Activated naive CD8-positive, alpha-beta T cell treated with anti-CD3 and anti-CD28 coated beads, Interleukin-2, amount 50 U/mL, for 24 hours (primary cell): ENCODE results near the gene RAD51B.

Experiments
- ATAC-seq: fragments of 150-1000 bp; cut with Tn5 transposase; one replicate; pipeline ENCODE4 v1.10.0; 2021
- DNase-seq: peaks from one replicate; pipeline ENCODE4 v3.0.0; 2021
- H3K27ac Mint-ChIP-seq: one replicate; pipeline ENCODE4 v1.8.0; 2021; ENCODE audit warnings: mild to moderate bottlenecking, mixed read lengths
- H3K27me3 Mint-ChIP-seq: one replicate; pipeline ENCODE4 v1.8.0; 2021; ENCODE audit warnings: mixed read lengths
- H3K36me3 Mint-ChIP-seq: one replicate; pipeline ENCODE4 v1.8.0; 2021; ENCODE audit warnings: low read depth, mixed read lengths
- H3K4me1 Mint-ChIP-seq: one replicate; pipeline ENCODE4 v1.8.0; 2021; ENCODE audit warnings: mixed read lengths
- H3K4me3 Mint-ChIP-seq: one replicate; pipeline ENCODE4 v1.8.0; 2021; ENCODE audit warnings: mild to moderate bottlenecking, moderate library complexity, mixed read lengths
- H3K9me3 Mint-ChIP-seq: one replicate; pipeline ENCODE4 v1.8.0; 2021; ENCODE audit warnings: mixed read lengths

The RAD51B gene

DNA sequence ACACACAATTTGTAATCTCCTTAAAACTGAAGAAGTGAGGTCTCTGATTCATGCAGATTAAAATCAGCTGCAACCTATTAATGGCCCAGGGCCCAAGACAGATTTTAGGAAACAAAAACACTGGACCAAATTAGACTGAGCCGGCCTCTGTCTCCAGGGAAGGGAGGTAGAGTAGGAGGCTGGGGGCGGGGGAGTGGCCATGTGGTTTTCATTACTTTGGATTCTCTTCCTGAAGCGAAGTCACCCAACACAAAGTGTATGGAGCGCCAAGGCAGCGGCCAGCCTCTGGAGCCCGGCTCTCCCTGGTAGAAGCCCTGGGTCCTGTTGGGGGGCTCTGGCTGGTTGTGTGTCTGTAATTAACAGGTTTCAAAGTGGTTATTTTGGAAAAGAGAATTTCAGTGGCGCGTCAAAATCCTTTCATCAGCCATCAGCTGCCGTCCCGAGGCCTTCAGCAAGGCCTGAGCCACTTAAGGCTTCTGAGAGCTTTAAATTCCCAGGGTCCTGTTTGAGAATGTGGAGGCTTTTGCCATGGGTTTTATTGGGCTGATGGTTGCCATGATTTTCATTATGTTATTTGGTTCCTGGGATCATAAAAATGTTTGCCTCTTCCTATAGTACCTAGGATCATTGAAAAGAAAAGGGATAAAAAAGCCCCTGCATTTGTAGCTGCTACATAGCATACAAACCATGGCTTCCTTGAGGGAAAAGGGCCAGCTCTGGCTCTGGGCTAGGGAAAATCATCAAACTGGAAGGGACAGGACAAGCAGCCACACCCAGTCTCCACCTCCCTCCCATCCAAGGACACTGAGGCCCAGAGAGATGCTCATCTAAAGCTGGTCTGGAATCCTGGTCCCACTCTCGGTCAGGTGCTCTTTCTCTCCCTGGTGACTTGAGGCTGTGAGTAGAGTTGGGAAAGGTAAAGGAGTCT is 690.9 kb downstream of the RAD51B start:
- no peaks in the 10 kb centered on the region for H3K36me3 Mint-ChIP-seq
- ATAC-seq (no peak), DNase-seq (no peak)
- no peak overlapping the region for H3K4me3 Mint-ChIP-seq
- H3K27me3 Mint-ChIP-seq, result no peaks in the 10 kb centered on the region
- peaks cover 59% of the 10 kb centered on the region for H3K4me1 Mint-ChIP-seq
- H3K9me3 Mint-ChIP-seq, result no peaks in the 10 kb centered on the region
- no peak overlapping the region for H3K27ac Mint-ChIP-seq

DNA sequence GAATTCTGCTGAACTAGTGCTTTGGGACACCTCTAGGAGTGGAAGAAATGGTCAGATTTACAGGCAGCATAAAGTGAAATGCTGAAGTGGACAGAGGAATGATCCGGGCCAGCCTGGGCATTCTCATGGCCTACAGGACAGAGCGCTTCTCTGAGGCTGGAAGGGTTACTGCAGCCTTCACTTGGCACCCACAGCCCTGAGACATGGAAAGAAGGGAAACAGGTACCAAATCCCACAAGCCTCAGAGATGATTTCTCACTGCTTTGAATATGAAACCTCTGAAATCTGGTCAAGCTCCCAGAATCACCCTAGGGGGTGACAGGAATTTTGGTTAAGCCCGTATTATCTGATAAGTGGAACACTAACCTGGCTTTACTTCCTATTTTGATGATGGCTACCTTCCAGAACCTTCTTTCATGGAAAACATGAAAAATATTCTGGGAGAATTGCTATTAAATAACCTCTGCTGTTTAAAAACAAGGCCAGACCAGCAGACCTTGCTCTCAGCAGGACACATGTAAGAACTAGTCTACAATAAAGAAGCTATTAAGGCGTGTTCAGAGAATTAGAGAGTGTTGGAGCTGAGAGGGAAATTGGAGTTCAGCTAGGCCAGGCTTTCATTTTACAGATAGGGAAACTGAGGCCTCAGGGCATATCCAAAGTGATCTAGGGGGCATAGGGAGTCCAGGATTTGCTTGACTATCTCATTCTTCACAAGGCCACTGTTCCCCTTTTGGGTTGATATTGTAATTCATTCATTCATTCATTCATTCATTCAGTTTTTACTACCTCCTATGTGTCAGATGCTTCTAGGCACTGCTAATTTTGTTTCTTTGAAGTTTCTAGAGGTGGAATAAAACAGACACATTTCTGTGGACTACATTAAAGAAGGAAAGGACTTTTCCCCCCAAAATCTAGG is 691.8 kb downstream of the RAD51B start:
- no peaks in the 10 kb centered on the region for H3K27me3 Mint-ChIP-seq
- no peaks in the 10 kb centered on the region for H3K9me3 Mint-ChIP-seq
- no peak overlapping the region for H3K4me3 Mint-ChIP-seq
- peaks cover 51% of the 10 kb centered on the region for H3K4me1 Mint-ChIP-seq
- H3K36me3 Mint-ChIP-seq, result no peaks in the 10 kb centered on the region
- ATAC-seq (no peak), DNase-seq (no peak)
- H3K27ac Mint-ChIP-seq, result no peak overlapping the region

DNA sequence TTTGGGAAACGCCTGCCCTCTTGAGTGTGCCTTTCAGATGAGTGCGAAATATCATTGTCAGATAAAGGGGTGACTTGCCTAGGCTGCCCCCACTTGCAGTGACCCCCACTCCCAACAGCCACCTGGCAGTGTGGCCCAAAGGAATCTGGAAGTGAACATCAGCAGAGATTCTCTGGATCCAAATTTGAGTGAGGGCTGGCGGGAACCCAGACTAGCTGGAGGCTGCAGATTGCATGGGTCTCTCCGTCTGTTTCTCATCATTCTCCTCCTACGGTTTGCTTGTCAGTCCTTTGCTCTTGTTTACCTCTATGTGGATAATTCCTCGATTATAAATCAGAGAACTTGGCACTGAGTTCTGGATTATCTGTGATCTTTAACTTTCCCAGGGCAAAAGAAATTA is 692.5 kb downstream of the RAD51B start:
- peaks cover 44% of the 10 kb centered on the region for H3K4me1 Mint-ChIP-seq
- ATAC-seq (no peak), DNase-seq (no peak)
- H3K27me3 Mint-ChIP-seq, result no peaks in the 10 kb centered on the region
- no peak overlapping the region for H3K4me3 Mint-ChIP-seq
- no peak overlapping the region for H3K27ac Mint-ChIP-seq
- H3K36me3 Mint-ChIP-seq, result no peaks in the 10 kb centered on the region
- H3K9me3 Mint-ChIP-seq, result no peaks in the 10 kb centered on the region

DNA sequence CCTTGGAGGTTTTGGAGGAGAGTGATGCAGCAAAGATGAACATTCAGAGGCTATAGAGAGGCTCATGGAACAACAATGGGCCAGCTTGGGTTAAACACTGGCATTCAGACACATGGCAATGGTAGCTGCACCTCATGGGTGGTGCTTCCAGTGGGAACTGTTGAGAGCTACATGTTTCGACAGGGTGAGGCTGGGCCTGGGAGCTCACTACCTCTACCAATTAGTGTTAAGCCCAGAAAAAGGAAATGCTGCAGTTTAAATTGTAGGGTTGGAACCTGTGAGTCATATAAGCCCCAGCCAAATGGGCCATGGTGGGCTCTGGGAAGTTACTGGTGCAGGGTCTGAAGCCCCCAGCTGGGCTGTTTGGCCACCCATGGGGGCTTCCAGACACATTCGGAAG is 693.6 kb downstream of the RAD51B start:
- Mint-ChIP-seq H3K36me3 (no peaks in the 10 kb centered on the region), H3K27ac (peak overlapping the region; percentile 40), H3K4me1 (peaks cover 40% of the 10 kb centered on the region), H3K27me3 (no peaks in the 10 kb centered on the region), H3K9me3 (no peaks in the 10 kb centered on the region), H3K4me3 (no peak overlapping the region)
- ATAC-seq, result no peak
- DNase-seq, result no peak

DNA sequence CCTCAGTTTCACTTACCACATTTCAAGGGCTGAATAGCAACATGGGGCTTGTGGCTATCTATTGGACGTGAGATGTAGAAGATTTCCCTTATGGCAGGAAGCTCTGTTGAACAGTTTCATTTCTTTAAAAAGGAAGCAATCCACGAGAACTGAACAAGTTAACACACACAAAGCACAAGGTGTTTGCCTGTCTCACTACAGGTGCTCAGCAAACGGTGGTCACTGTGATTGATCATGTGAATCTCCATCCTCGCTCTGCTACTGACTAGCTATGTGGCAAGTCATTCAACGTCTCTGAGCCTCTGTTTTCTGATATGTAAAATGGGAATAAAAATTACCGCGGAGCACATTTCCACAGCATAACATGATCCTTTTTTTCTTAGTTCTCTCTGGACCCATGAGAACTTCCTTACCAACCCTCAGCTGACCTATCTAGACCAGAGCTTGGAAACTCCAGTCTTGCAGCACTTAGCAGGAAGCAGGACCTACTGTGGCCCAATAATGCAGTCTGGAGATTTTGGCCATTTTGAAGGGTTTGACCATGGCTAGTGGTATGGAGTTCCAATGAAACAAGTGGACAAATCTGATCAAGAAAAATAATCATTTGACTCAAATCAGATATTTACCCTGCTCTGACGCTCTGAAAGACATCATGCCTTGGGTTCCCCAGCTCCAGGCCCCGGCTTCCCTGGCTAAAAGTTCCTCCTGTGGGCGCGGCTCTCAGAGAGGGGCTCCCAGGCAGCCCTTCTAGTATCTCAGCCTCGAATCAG is 694.4 kb downstream of the RAD51B start:
- Mint-ChIP-seq H3K4me1 (peaks cover 44% of the 10 kb centered on the region), H3K36me3 (no peaks in the 10 kb centered on the region), H3K27ac (peak overlapping the region; percentile 46), H3K27me3 (no peaks in the 10 kb centered on the region), H3K4me3 (no peak overlapping the region), H3K9me3 (no peaks in the 10 kb centered on the region)
- peak; percentile 22 for ATAC-seq
- no peak for DNase-seq

DNA sequence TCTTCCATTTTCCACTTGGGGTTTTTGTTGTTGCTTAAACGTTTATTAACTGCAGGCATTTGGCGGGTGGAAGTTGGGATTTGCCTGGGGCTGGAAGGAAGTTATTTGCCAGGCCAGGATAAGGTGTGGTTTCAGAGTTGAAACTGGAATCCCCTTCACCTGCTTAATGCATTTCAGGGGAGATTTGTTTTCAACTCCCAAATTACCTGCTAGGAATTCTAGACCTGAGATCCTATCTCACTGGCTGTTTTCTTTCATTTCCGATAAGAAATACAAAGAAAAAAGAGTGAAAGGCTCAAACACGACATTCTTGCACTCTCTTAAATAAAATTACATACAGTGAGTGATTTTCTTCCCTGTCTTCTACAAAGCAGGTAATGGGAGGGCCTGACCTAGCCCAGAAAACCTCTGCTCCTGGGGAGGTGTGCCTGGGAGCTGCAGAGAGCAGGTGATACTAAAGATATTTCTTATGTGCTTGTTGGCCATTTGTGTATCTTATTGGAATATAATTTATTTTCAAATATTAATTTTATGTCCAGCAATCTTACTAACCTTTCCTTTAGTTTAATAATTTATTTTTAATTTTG is 695.1 kb downstream of the RAD51B start:
- ATAC-seq (no peak), DNase-seq (no peak)
- Mint-ChIP-seq H3K27me3 (no peaks in the 10 kb centered on the region), H3K9me3 (no peaks in the 10 kb centered on the region), H3K4me1 (peaks cover 48% of the 10 kb centered on the region), H3K36me3 (no peaks in the 10 kb centered on the region), H3K4me3 (no peak overlapping the region), H3K27ac (no peak overlapping the region)

DNA sequence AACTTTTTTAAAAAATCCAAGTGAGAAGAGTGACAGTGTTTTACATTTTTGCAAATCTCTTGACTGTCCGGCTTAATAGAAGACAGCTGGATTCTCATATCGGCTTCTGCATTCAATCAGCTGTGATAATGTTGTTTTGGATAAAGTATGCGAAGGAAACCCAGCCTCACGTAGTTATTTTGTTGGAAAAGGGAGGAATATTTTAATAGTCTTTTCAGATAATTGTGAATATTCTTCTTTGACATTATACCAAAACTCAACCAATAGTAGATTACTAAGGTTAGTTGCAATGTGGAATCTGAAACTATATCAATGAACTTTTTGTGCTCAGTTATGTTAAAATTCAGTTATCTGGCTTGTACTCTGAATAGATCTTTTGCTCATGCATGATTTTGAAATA is 696.8 kb downstream of the RAD51B start:
- no peaks in the 10 kb centered on the region for H3K36me3 Mint-ChIP-seq
- ATAC-seq (no peak), DNase-seq (no peak)
- no peaks in the 10 kb centered on the region for H3K27me3 Mint-ChIP-seq
- H3K4me1 Mint-ChIP-seq, result peaks cover 55% of the 10 kb centered on the region
- H3K4me3 Mint-ChIP-seq, result no peak overlapping the region
- no peaks in the 10 kb centered on the region for H3K9me3 Mint-ChIP-seq
- no peak overlapping the region for H3K27ac Mint-ChIP-seq

DNA sequence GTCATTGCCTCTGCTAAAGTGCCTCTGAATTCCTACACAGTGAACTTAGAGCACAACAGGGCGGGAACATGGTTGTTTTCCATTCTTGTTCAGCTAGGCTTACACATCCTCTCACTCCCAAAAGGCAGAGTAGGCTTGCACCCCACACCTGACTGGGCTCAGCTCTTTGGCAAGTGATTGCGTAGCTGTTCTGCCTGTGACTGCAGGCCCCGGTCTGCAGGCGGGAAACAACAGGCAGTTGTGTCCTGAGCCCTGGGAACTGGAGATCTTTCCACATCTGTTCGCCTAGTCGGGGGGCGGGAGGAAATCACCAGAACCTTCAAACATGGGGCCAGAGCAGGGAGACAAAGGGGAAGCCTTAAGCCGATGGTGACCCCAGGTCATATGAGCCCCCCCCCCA is 698.6 kb downstream of the RAD51B start:
- H3K27ac Mint-ChIP-seq, result no peak overlapping the region
- H3K4me1 Mint-ChIP-seq, result peaks cover 42% of the 10 kb centered on the region
- H3K9me3 Mint-ChIP-seq, result no peaks in the 10 kb centered on the region
- no peaks in the 10 kb centered on the region for H3K36me3 Mint-ChIP-seq
- no peaks in the 10 kb centered on the region for H3K27me3 Mint-ChIP-seq
- DNase-seq (no peak), ATAC-seq (no peak)
- no peak overlapping the region for H3K4me3 Mint-ChIP-seq

DNA sequence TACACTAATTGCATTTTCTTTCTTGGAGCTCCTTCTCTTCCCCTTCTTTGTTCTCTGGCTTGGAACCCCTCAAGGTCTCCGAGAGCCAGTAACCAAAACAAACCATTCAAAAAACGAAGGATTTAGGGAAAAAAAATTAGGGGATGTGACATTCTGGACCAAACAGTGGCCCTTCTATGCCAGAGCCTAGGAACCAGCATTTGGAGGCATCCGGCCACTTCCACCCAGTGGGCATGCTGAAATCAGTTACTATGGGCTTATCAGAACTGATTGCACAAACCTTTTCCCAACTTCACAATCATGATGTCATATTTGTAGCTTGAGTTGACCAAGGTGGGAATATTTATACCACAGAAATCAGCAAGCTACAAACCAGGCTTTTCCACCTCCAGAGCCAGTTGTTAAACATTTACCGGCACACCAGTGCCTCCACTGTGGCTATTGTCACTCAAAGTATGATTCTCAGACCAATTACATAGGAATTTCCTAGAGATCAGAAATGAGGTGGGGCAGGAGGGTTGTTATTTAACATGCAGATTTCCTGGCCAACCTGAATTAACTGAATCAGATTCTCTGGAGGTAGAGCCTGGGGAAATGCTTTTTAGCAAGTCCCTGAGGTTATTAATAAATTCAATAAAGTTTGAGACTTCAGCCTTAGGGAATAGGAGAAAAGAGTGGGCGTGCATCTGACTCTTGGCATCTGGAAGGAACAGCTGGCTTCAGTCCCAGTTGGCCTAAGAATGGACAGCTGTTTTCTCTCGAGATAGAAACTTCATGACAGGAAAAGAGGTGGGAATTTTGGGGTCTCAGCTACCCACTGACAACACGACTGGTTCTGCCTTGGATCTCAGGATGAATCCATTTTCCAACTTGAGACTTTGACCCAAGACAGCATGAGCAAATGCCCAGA is 699.4 kb downstream of the RAD51B start:
- Mint-ChIP-seq H3K9me3 (no peaks in the 10 kb centered on the region), H3K4me1 (peaks cover 35% of the 10 kb centered on the region), H3K27ac (no peak overlapping the region), H3K36me3 (no peaks in the 10 kb centered on the region), H3K27me3 (no peaks in the 10 kb centered on the region), H3K4me3 (no peak overlapping the region)
- ATAC-seq, result no peak
- DNase-seq, result no peak

DNA sequence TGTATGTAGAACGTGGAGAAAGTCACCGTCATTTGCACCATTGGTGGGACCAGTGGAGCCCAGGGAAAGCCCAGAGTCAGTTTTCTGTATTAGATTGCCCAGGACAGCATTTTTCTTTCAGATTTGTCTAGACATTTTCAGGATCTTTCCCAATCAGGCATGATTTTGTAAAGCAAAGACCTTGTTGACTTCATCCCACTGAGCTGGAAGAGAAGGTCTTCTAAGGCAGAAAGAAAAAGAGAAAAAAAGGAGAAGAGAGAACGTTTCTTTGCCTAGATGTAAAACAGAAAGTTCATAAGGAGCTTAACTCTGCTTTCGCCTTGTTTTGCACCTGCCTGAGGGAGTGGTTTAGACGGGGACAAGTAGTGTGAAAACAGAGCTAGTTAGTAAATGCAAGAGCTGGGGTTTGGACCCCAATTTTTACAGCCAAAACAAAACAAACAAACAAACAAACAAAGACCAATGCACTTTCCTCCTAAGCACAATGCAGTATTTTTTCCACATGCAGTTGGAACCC is 700.1 kb downstream of the RAD51B start:
- Mint-ChIP-seq H3K27ac (no peak overlapping the region), H3K4me3 (no peak overlapping the region), H3K9me3 (no peaks in the 10 kb centered on the region), H3K4me1 (peaks cover 32% of the 10 kb centered on the region), H3K27me3 (no peaks in the 10 kb centered on the region), H3K36me3 (no peaks in the 10 kb centered on the region)
- no peak for DNase-seq
- no peak for ATAC-seq

DNA sequence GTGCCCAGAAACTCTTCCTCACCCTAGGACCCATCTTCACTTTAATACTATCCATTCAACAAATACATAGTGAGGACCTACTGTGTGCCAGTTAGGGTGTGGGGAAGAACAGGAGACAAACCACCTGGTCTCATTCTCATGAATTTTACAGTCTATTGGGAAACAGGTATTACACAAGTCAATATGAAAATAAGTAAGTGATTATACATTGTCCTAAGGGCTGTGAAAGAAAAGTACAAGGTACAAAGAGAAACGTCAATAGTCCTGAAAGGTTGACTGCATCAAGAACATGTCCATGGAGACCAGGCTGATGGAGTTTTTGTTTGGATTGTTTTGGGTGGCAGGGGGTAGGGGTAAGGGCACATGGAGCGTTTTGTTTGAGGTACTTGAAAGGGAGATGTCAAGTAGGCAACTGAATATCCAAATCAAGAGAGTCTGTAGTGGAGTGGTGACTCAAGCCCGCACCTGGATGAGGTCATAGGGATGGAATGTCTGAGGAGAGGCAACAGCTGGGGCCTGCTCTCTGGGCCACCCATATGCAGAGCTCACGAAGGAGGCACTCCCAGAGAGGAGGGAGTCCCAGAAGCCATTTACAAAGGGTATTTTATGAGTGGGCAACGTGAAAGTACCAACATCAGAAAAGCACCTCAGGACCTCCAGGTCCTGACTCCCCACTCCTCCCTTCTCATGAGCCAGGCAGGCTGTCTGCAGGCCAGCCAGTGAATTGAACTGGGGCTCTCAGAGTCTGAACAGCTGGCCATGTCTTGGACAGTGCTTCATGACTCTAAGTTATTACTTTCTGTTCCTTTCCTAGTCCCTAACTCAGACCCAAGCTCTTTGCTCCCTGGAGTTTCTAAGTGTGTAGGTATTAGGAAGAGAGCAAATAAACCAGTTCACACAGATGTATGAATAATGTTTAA is 701.3 kb downstream of the RAD51B start:
- H3K36me3 Mint-ChIP-seq, result no peaks in the 10 kb centered on the region
- peaks cover 32% of the 10 kb centered on the region for H3K4me1 Mint-ChIP-seq
- no peak overlapping the region for H3K27ac Mint-ChIP-seq
- no peaks in the 10 kb centered on the region for H3K27me3 Mint-ChIP-seq
- ATAC-seq (no peak), DNase-seq (no peak)
- H3K9me3 Mint-ChIP-seq, result no peaks in the 10 kb centered on the region
- H3K4me3 Mint-ChIP-seq, result no peak overlapping the region

DNA sequence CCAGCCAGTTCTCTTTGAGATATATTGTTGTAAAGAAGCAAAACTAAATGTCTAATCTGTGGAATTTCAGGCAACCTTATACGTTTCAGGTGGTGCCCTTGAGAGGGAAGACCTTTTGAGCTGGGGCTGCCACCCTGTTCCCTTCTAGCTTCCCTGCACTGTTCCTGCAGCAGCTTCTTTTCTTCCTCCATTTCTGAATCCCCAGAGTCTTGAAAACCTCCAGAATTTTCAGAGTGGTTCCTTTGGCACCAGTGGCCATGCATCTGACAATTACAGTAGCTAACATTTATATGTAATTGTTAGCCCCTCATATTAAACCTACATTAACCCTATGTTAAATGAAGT is 702.0 kb downstream of the RAD51B start:
- H3K27me3 Mint-ChIP-seq, result no peaks in the 10 kb centered on the region
- no peak for ATAC-seq
- H3K27ac Mint-ChIP-seq, result no peak overlapping the region
- H3K4me1 Mint-ChIP-seq, result peaks cover 32% of the 10 kb centered on the region
- DNase-seq, result no peak
- H3K4me3 Mint-ChIP-seq, result no peak overlapping the region
- no peaks in the 10 kb centered on the region for H3K9me3 Mint-ChIP-seq
- no peaks in the 10 kb centered on the region for H3K36me3 Mint-ChIP-seq
